DOHH2 (cell line): ENCODE measurements around the gene ST7.
"Not testable (repeated sequence)": the region's sequence is repeated elsewhere in the genome, so short reads cannot be mapped to it uniquely, and the experiment has no call there.

Experiments used
- H3F3A ChIP-seq: fragments of 200-600 bp; sonication (generic), shearing (Covaris generic); 2 replicates; pipeline ENCODE4 v1.6.0; 2016; ENCODE audit warnings: antibody characterized with exemption, mild to moderate bottlenecking; ENCODE audit not compliant: control insufficient read depth, insufficient read depth
- H3K27ac ChIP-seq: fragments of 200-600 bp; sonication (generic); 2 replicates; pipeline ENCODE4 v1.5.1; 2014; ENCODE audit warnings: low read depth, mild to moderate bottlenecking, low read length, moderate library complexity
- H3K27me3 ChIP-seq: fragments of 200-600 bp; sonication (generic); 2 replicates; pipeline ENCODE4 v1.6.1; 2014; ENCODE audit warnings: mild to moderate bottlenecking, low read length, mixed read lengths; ENCODE audit not compliant: control insufficient read depth
- H3K36me3 ChIP-seq: fragments of 200-600 bp; sonication (generic); 2 replicates; pipeline ENCODE4 v1.6.1; 2014; ENCODE audit warnings: mild to moderate bottlenecking, low read length, moderate library complexity, mixed read lengths; ENCODE audit not compliant: control insufficient read depth
- H3K4me1 ChIP-seq: fragments of 200-600 bp; sonication (generic); 2 replicates; pipeline ENCODE4 v1.6.1; 2014; ENCODE audit warnings: mild to moderate bottlenecking, low read length, mixed read lengths; ENCODE audit not compliant: control insufficient read depth
- H3K4me2 ChIP-seq: fragments of 200-600 bp; sonication (generic); 2 replicates; pipeline ENCODE4 v1.6.0; 2014; ENCODE audit warnings: mild to moderate bottlenecking, low read length, moderate library complexity
- H3K4me3 ChIP-seq: fragments of 200-600 bp; sonication (generic); 2 replicates; pipeline ENCODE4 v1.5.1; 2014; ENCODE audit warnings: mild to moderate bottlenecking, low read length, mixed read lengths
- H3K79me2 ChIP-seq: fragments of 200-600 bp; sonication (generic); 2 replicates; pipeline ENCODE4 v1.6.1; 2014; ENCODE audit warnings: mild to moderate bottlenecking, low read length, mixed read lengths; ENCODE audit not compliant: control insufficient read depth
- H3K9me2 ChIP-seq: fragments of 200-600 bp; sonication (generic); replicated peaks from 2 replicates; pipeline ENCODE4 v1.6.1; 2014; ENCODE audit warnings: mild to moderate bottlenecking, low read length, mixed read lengths; ENCODE audit not compliant: control insufficient read depth
- H3K9me3 ChIP-seq: fragments of 200-600 bp; sonication (generic); 2 replicates; pipeline ENCODE4 v1.6.1; 2014; ENCODE audit warnings: antibody characterized with exemption, low read length, mixed read lengths; ENCODE audit not compliant: control insufficient read depth, insufficient read depth
- H4K20me1 ChIP-seq: fragments of 200-600 bp; sonication (generic); 2 replicates; pipeline ENCODE4 v1.6.0; 2014; ENCODE audit warnings: low read depth, mild to moderate bottlenecking, antibody characterized with exemption, low read length, moderate library complexity; ENCODE audit not compliant: control insufficient read depth, insufficient read depth
- EZH2phosphoT487 ChIP-seq: fragments of 200-600 bp; sonication (generic); IDR thresholded peaks from 2 replicates; pipeline ENCODE4 v1.6.1; 2017; ENCODE audit warnings: borderline replicate concordance, mild to moderate bottlenecking, antibody characterized with exemption, low read length, moderate library complexity, mixed read lengths
- TF ChIP-seq, protein P1 (sequence below): fragments of 200-600 bp; sonication (generic); IDR thresholded peaks from one replicate; pipeline ENCODE4 v1.5.1; 2014; ENCODE audit warnings: antibody characterized with exemption, mild to moderate bottlenecking, low read depth, low read length; ENCODE audit not compliant: poor library complexity, severe bottlenecking

Gene ST7

DNA sequence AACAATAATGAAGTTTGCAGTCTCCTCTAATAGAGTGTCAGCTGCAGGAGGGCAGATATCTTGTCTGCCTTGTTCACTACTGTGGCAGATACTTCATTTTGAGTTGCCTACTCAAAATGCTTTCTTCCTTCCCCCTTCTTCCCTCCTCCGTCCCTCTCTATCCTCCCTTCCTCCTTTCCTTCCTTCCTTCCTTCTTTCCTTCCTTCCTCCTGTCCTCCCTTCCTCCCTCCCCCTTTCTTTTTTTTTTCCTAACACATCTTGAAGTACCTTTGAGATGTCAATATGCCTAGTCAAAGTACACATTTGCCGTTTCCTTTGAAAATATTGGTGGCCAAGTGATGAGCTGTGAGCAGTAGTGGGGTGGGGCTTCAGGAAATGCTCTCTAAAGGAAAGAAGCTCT is 18.7 kb upstream of the ST7 start:
- Histone ChIP-seq H3K27me3 (peaks cover 29% of the 10 kb centered on the region), H3K9me2 (no peaks in the 10 kb centered on the region), H3K4me2 (no peak overlapping the region), H3K9me3 (no peaks in the 10 kb centered on the region), H3F3A (no peaks in the 10 kb centered on the region), H3K36me3 (no peaks in the 10 kb centered on the region), H4K20me1 (no peaks in the 10 kb centered on the region), H3K27ac (no peak overlapping the region), H3K4me1 (peaks cover 3% of the 10 kb centered on the region), H3K79me2 (no peaks in the 10 kb centered on the region), H3K4me3 (no peak overlapping the region)
- TF ChIP-seq, protein P1, sequence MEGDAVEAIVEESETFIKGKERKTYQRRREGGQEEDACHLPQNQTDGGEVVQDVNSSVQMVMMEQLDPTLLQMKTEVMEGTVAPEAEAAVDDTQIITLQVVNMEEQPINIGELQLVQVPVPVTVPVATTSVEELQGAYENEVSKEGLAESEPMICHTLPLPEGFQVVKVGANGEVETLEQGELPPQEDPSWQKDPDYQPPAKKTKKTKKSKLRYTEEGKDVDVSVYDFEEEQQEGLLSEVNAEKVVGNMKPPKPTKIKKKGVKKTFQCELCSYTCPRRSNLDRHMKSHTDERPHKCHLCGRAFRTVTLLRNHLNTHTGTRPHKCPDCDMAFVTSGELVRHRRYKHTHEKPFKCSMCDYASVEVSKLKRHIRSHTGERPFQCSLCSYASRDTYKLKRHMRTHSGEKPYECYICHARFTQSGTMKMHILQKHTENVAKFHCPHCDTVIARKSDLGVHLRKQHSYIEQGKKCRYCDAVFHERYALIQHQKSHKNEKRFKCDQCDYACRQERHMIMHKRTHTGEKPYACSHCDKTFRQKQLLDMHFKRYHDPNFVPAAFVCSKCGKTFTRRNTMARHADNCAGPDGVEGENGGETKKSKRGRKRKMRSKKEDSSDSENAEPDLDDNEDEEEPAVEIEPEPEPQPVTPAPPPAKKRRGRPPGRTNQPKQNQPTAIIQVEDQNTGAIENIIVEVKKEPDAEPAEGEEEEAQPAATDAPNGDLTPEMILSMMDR: no peak
- no peak for TF ChIP-seq EZH2phosphoT487

GRCh38 chr7:116936844-116937243 is 16.5 kb upstream of the ST7 start:
- not testable (repeated sequence) for H3K4me1 ChIP-seq, H3F3A ChIP-seq, H3K4me2 ChIP-seq, H3K27ac ChIP-seq, H3K9me3 ChIP-seq, H3K9me2 ChIP-seq, H3K4me3 ChIP-seq, H3K79me2 ChIP-seq, H4K20me1 ChIP-seq, H3K36me3 ChIP-seq
- peaks cover 29% of the 10 kb centered on the region for H3K27me3 ChIP-seq

- Histone ChIP-seq H3K4me1 (no peaks in the 10 kb centered on the region), H3K4me2 (no peak overlapping the region), H3K36me3 (no peaks in the 10 kb centered on the region), H3K9me2 (no peaks in the 10 kb centered on the region), H3K27ac (no peak overlapping the region), H3K27me3 (peaks cover 31% of the 10 kb centered on the region), H4K20me1 (no peaks in the 10 kb centered on the region), H3K79me2 (no peaks in the 10 kb centered on the region), H3K4me3 (no peak overlapping the region), H3K9me3 (no peaks in the 10 kb centered on the region), H3F3A (no peaks in the 10 kb centered on the region)
- TF ChIP-seq, protein P1: no peak
- TF ChIP-seq EZH2phosphoT487: no peak
These were observed 14.6 kb upstream of the ST7 start for GRCh38 chr7:116938678-116939077.

GRCh38 chr7:116940689-116941370 is 12.5 kb upstream of the ST7 start:
- no peaks in the 10 kb centered on the region for H3K9me3 ChIP-seq
- no peaks in the 10 kb centered on the region for H3K36me3 ChIP-seq
- H3K27ac ChIP-seq: no peak overlapping the region
- TF ChIP-seq EZH2phosphoT487: no peak
- H3K4me2 ChIP-seq: no peak overlapping the region
- H3K9me2 ChIP-seq: no peaks in the 10 kb centered on the region
- H3K79me2 ChIP-seq: no peaks in the 10 kb centered on the region
- H4K20me1 ChIP-seq: no peaks in the 10 kb centered on the region
- no peak overlapping the region for H3K4me3 ChIP-seq
- no peaks in the 10 kb centered on the region for H3F3A ChIP-seq
- H3K4me1 ChIP-seq: no peaks in the 10 kb centered on the region
- peaks cover 22% of the 10 kb centered on the region for H3K27me3 ChIP-seq
